ENCODE data around the gene ZFYVE9.

DNA sequence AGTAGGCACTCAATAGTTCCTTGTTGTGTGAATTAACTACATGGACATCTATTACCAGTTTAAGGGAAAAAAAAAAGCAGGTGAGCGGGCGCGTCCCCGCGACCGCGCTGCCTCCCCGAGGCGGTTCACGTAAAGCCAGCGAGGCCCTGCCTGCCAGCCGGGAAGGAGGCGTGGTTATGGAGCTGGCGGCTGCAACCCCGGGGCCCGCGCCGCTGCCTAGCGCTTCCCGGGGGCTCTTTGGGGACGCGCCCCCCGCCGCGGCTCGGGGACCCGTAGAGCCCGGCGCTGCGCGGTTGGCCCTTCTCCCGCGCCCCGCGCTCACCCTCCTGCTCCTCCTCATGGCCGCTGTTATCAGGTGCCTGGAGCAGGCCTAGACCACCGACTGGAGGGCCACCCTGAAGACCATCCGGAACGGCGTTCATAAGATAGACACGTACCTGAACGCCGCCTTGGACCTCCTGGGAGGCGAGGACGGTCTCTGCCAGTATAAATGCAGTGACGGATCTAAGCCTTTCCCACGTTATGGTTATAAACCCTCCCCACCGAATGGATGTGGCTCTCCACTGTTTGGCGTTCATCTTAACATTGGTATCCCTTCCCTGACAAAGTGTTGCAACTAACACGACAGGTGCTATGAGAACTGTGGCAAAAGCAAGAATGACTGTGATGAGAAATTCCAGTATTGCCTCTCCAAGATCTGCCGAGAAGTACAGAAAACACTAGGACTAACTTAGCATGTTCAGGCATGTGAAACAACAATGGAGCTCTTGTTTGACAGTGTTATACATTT lies 226.7 kb downstream of the ZFYVE9 start:
- TF ChIP-seq NFE2L1 (CRISPR knock-in tag; IDR thresholded peaks at IDR 0.05) (no peak), GABPB1 (CRISPR knock-in tag; IDR thresholded peaks at IDR 0.05) (peak; percentile 22; the same call in 1 of the 2 replicates), CREB1 (CRISPR knock-in tag; IDR thresholded peaks at IDR 0.05) (no peak), ZNF138 (CRISPR knock-in tag; conservative IDR thresholded peaks at IDR 0.05) (no peak), NR2C2 (CRISPR knock-in tag; IDR thresholded peaks at IDR 0.05) (no peak), RELA (CRISPR knock-in tag; IDR thresholded peaks at IDR 0.05; ENCODE audit: borderline replicate concordance) (no peak), TEAD4 (CRISPR knock-in tag; IDR thresholded peaks at IDR 0.05) (no peak; the same call in 1 of the 2 replicates), SMAD3 (CRISPR knock-in tag; IDR thresholded peaks at IDR 0.05; ENCODE audit: borderline replicate concordance) (no peak)
- TF ChIP-seq, protein P1, sequence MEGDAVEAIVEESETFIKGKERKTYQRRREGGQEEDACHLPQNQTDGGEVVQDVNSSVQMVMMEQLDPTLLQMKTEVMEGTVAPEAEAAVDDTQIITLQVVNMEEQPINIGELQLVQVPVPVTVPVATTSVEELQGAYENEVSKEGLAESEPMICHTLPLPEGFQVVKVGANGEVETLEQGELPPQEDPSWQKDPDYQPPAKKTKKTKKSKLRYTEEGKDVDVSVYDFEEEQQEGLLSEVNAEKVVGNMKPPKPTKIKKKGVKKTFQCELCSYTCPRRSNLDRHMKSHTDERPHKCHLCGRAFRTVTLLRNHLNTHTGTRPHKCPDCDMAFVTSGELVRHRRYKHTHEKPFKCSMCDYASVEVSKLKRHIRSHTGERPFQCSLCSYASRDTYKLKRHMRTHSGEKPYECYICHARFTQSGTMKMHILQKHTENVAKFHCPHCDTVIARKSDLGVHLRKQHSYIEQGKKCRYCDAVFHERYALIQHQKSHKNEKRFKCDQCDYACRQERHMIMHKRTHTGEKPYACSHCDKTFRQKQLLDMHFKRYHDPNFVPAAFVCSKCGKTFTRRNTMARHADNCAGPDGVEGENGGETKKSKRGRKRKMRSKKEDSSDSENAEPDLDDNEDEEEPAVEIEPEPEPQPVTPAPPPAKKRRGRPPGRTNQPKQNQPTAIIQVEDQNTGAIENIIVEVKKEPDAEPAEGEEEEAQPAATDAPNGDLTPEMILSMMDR (IDR thresholded peaks at IDR 0.05), result no peak
- TF ChIP-seq, protein P2, sequence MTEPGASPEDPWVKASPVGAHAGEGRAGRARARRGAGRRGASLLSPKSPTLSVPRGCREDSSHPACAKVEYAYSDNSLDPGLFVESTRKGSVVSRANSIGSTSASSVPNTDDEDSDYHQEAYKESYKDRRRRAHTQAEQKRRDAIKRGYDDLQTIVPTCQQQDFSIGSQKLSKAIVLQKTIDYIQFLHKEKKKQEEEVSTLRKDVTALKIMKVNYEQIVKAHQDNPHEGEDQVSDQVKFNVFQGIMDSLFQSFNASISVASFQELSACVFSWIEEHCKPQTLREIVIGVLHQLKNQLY (CRISPR knock-in tag; IDR thresholded peaks at IDR 0.05), result no peak
- TF ChIP-seq, protein P3, sequence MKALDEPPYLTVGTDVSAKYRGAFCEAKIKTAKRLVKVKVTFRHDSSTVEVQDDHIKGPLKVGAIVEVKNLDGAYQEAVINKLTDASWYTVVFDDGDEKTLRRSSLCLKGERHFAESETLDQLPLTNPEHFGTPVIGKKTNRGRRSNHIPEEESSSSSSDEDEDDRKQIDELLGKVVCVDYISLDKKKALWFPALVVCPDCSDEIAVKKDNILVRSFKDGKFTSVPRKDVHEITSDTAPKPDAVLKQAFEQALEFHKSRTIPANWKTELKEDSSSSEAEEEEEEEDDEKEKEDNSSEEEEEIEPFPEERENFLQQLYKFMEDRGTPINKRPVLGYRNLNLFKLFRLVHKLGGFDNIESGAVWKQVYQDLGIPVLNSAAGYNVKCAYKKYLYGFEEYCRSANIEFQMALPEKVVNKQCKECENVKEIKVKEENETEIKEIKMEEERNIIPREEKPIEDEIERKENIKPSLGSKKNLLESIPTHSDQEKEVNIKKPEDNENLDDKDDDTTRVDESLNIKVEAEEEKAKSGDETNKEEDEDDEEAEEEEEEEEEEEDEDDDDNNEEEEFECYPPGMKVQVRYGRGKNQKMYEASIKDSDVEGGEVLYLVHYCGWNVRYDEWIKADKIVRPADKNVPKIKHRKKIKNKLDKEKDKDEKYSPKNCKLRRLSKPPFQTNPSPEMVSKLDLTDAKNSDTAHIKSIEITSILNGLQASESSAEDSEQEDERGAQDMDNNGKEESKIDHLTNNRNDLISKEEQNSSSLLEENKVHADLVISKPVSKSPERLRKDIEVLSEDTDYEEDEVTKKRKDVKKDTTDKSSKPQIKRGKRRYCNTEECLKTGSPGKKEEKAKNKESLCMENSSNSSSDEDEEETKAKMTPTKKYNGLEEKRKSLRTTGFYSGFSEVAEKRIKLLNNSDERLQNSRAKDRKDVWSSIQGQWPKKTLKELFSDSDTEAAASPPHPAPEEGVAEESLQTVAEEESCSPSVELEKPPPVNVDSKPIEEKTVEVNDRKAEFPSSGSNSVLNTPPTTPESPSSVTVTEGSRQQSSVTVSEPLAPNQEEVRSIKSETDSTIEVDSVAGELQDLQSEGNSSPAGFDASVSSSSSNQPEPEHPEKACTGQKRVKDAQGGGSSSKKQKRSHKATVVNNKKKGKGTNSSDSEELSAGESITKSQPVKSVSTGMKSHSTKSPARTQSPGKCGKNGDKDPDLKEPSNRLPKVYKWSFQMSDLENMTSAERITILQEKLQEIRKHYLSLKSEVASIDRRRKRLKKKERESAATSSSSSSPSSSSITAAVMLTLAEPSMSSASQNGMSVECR (CRISPR knock-in tag; IDR thresholded peaks at IDR 0.05; ENCODE audit: borderline replicate concordance), result no peak
- TF ChIP-seq, protein P4, sequence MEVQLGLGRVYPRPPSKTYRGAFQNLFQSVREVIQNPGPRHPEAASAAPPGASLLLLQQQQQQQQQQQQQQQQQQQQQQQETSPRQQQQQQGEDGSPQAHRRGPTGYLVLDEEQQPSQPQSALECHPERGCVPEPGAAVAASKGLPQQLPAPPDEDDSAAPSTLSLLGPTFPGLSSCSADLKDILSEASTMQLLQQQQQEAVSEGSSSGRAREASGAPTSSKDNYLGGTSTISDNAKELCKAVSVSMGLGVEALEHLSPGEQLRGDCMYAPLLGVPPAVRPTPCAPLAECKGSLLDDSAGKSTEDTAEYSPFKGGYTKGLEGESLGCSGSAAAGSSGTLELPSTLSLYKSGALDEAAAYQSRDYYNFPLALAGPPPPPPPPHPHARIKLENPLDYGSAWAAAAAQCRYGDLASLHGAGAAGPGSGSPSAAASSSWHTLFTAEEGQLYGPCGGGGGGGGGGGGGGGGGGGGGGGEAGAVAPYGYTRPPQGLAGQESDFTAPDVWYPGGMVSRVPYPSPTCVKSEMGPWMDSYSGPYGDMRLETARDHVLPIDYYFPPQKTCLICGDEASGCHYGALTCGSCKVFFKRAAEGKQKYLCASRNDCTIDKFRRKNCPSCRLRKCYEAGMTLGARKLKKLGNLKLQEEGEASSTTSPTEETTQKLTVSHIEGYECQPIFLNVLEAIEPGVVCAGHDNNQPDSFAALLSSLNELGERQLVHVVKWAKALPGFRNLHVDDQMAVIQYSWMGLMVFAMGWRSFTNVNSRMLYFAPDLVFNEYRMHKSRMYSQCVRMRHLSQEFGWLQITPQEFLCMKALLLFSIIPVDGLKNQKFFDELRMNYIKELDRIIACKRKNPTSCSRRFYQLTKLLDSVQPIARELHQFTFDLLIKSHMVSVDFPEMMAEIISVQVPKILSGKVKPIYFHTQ (CRISPR knock-in tag; IDR thresholded peaks at IDR 0.05), result no peak
- TF ChIP-seq, protein P5, sequence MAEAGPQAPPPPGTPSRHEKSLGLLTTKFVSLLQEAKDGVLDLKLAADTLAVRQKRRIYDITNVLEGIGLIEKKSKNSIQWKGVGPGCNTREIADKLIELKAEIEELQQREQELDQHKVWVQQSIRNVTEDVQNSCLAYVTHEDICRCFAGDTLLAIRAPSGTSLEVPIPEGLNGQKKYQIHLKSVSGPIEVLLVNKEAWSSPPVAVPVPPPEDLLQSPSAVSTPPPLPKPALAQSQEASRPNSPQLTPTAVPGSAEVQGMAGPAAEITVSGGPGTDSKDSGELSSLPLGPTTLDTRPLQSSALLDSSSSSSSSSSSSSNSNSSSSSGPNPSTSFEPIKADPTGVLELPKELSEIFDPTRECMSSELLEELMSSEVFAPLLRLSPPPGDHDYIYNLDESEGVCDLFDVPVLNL (CRISPR knock-in tag; IDR thresholded peaks at IDR 0.05; ENCODE audit: borderline replicate concordance, low read depth), result no peak

Data from WTC11 (cell line).